ENCODE results near the gene KIAA0408. TPM values are rescaled to one million over a fixed set of nuclear protein-coding genes. Genes with fewer than 3 reads are reported as not detected.
"Not testable (repeated sequence)": the region's sequence is repeated elsewhere in the genome, so short reads cannot be mapped to it uniquely, and the experiment has no call there.

KIAA0408 gene
- polyA plus RNA-seq, 3 donors: 4.1 to 5.8 (median 4.3) TPM

GRCh38 chr6:127420556-127420955 is 38.6 kb downstream of the KIAA0408 start:
- DNase-seq (ENCODE audit: low read depth in 3 of 3, low spot score in 2 of 3): peak in 1 of 3 donors; percentile 18

DNA sequence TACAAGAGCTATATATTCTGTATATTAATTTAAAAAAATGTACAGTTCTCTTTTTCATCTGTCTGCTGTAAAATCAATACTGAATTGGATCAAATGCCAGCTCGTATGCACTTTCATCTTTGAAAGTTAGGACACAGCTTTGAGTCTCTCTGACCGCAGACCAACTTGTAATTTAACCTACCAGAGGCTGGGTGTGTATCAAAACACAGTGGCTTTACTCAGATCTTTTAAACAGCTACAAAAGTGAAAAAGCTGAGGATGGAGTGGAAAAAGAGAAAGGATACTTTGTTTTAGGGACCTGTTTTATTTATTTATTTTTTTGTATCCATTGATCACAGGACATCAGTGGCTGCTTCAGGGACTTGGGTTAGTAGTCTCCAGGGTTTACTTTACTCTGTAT is 44.1 kb downstream of the KIAA0408 start:
- no peak for DNase-seq (ENCODE audit: low read depth in 3 of 3, low spot score in 2 of 3)

- DNase-seq (ENCODE audit: low read depth in 3 of 3, low spot score in 2 of 3): not testable (repeated sequence)
Observed at GRCh38 chr6:127413123-127413522, 46.1 kb downstream of the KIAA0408 start.

- DNase-seq (ENCODE audit: low read depth in 3 of 3, low spot score in 2 of 3): not testable (repeated sequence)
Observed at GRCh38 chr6:127412016-127412415, 47.2 kb downstream of the KIAA0408 start.

Other genes with a start within 250 kb of the KIAA0408 start
- 10 to 100 TPM; 81.7 to 88.4 (median 87.6) TPM for gene RNF146, start 192.5 kb downstream of the KIAA0408 start, polyA plus RNA-seq (ENCODE audit: insufficient read length in 3 of 3)
- 10 to 100 TPM; 86.8 to 94.5 (median 89.2) TPM for gene ECHDC1, start 115.8 kb downstream of the KIAA0408 start, polyA plus RNA-seq (ENCODE audit: insufficient read length in 3 of 3)
- gene C6orf58, start 117.8 kb upstream of the KIAA0408 start, polyA plus RNA-seq (ENCODE audit: insufficient read length in 3 of 3): 1 to 10 TPM in 2 of 3 donors, under 1 TPM in 1; 0.82 to 2.1 (median 1.3) TPM

All from right renal cortex interstitium (tissue), 3 donors.